ENCODE results near the gene MCL1.

Gene MCL1

GRCh38 chr1:150543500-150544143 is 35.8 kb downstream of the MCL1 start:
- Histone ChIP-seq H3K36me3 (ENCODE audit: insufficient read depth, low read length) (no peaks in the 10 kb centered on the region), H3K9me2 (replicated peaks; ENCODE audit: low read depth, low read length) (no peaks in the 10 kb centered on the region), H4K20me1 (ENCODE audit: insufficient read depth, low read length, poor library complexity, severe bottlenecking) (no peaks in the 10 kb centered on the region), H3K4me2 (ENCODE audit: low read depth, low read length, poor library complexity, severe bottlenecking) (no peak overlapping the region), H3K27me3 (ENCODE audit: insufficient read depth, low read length, poor library complexity, severe bottlenecking) (no peaks in the 10 kb centered on the region), H3K9me3 (ENCODE audit: insufficient read depth, low read depth, low read length) (no peaks in the 10 kb centered on the region), H3K79me2 (ENCODE audit: insufficient read depth, low read length) (no peaks in the 10 kb centered on the region), H3K4me1 (ENCODE audit: insufficient read depth, low read length, poor library complexity, severe bottlenecking) (no peaks in the 10 kb centered on the region), H3K4me3 (ENCODE audit: low read length, poor library complexity, severe bottlenecking) (no peak overlapping the region), H3K9ac (ENCODE audit: low read depth, low read length, poor library complexity, severe bottlenecking) (no peak overlapping the region), H2AFZ (ENCODE audit: low read length) (no peak overlapping the region), H3F3A (ENCODE audit: low read depth) (no peaks in the 10 kb centered on the region)
- no peak for TF ChIP-seq EZH2phosphoT487 (IDR thresholded peaks at IDR 0.05; ENCODE audit: borderline replicate concordance)
- TF ChIP-seq, protein P1, sequence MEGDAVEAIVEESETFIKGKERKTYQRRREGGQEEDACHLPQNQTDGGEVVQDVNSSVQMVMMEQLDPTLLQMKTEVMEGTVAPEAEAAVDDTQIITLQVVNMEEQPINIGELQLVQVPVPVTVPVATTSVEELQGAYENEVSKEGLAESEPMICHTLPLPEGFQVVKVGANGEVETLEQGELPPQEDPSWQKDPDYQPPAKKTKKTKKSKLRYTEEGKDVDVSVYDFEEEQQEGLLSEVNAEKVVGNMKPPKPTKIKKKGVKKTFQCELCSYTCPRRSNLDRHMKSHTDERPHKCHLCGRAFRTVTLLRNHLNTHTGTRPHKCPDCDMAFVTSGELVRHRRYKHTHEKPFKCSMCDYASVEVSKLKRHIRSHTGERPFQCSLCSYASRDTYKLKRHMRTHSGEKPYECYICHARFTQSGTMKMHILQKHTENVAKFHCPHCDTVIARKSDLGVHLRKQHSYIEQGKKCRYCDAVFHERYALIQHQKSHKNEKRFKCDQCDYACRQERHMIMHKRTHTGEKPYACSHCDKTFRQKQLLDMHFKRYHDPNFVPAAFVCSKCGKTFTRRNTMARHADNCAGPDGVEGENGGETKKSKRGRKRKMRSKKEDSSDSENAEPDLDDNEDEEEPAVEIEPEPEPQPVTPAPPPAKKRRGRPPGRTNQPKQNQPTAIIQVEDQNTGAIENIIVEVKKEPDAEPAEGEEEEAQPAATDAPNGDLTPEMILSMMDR (conservative IDR thresholded peaks at IDR 0.05; ENCODE audit: low read length): no peak

GRCh38 chr1:150537732-150538684 is 41.4 kb downstream of the MCL1 start:
- no peaks in the 10 kb centered on the region for H3K9me3 ChIP-seq (ENCODE audit: insufficient read depth, low read depth, low read length)
- no peak overlapping the region for H2AFZ ChIP-seq (ENCODE audit: low read length)
- H3K9me2 ChIP-seq (replicated peaks; ENCODE audit: low read depth, low read length): no peaks in the 10 kb centered on the region
- no peaks in the 10 kb centered on the region for H3F3A ChIP-seq (ENCODE audit: low read depth)
- no peaks in the 10 kb centered on the region for H3K36me3 ChIP-seq (ENCODE audit: insufficient read depth, low read length)
- H3K79me2 ChIP-seq (ENCODE audit: insufficient read depth, low read length): no peaks in the 10 kb centered on the region
- TF ChIP-seq, protein P1 (conservative IDR thresholded peaks at IDR 0.05; ENCODE audit: low read length): peak; percentile 33
- no peak for TF ChIP-seq EZH2phosphoT487 (IDR thresholded peaks at IDR 0.05; ENCODE audit: borderline replicate concordance)
- no peaks in the 10 kb centered on the region for H4K20me1 ChIP-seq (ENCODE audit: insufficient read depth, low read length, poor library complexity, severe bottlenecking)
- H3K9ac ChIP-seq (ENCODE audit: low read depth, low read length, poor library complexity, severe bottlenecking): no peak overlapping the region
- H3K27me3 ChIP-seq (ENCODE audit: insufficient read depth, low read length, poor library complexity, severe bottlenecking): no peaks in the 10 kb centered on the region
- no peak overlapping the region for H3K4me3 ChIP-seq (ENCODE audit: low read length, poor library complexity, severe bottlenecking)
- H3K4me1 ChIP-seq (ENCODE audit: insufficient read depth, low read length, poor library complexity, severe bottlenecking): no peaks in the 10 kb centered on the region
- no peak overlapping the region for H3K4me2 ChIP-seq (ENCODE audit: low read depth, low read length, poor library complexity, severe bottlenecking)

GRCh38 chr1:150536836-150537731 is 42.3 kb downstream of the MCL1 start:
- Histone ChIP-seq H3K9me3 (ENCODE audit: insufficient read depth, low read depth, low read length) (no peaks in the 10 kb centered on the region), H3K4me3 (ENCODE audit: low read length, poor library complexity, severe bottlenecking) (no peak overlapping the region), H3K4me2 (ENCODE audit: low read depth, low read length, poor library complexity, severe bottlenecking) (no peak overlapping the region), H4K20me1 (ENCODE audit: insufficient read depth, low read length, poor library complexity, severe bottlenecking) (no peaks in the 10 kb centered on the region), H3K9me2 (replicated peaks; ENCODE audit: low read depth, low read length) (no peaks in the 10 kb centered on the region), H2AFZ (ENCODE audit: low read length) (no peak overlapping the region), H3K36me3 (ENCODE audit: insufficient read depth, low read length) (no peaks in the 10 kb centered on the region), H3K79me2 (ENCODE audit: insufficient read depth, low read length) (no peaks in the 10 kb centered on the region), H3K27me3 (ENCODE audit: insufficient read depth, low read length, poor library complexity, severe bottlenecking) (no peaks in the 10 kb centered on the region), H3F3A (ENCODE audit: low read depth) (no peaks in the 10 kb centered on the region), H3K4me1 (ENCODE audit: insufficient read depth, low read length, poor library complexity, severe bottlenecking) (no peaks in the 10 kb centered on the region), H3K9ac (ENCODE audit: low read depth, low read length, poor library complexity, severe bottlenecking) (no peak overlapping the region)
- TF ChIP-seq EZH2phosphoT487 (IDR thresholded peaks at IDR 0.05; ENCODE audit: borderline replicate concordance): no peak
- TF ChIP-seq, protein P1 (conservative IDR thresholded peaks at IDR 0.05; ENCODE audit: low read length): no peak
